ENCODE data around the gene SF3B6. TPM values are rescaled to one million over a fixed set of nuclear protein-coding genes. Genes with fewer than 3 reads are reported as not detected.
"Not testable (repeated sequence)": the region's sequence is repeated elsewhere in the genome, so short reads cannot be mapped to it uniquely, and the experiment has no call there.

SF3B6 gene
- total RNA-seq, 1 donor from 2014 or later: 93.9 TPM

DNA sequence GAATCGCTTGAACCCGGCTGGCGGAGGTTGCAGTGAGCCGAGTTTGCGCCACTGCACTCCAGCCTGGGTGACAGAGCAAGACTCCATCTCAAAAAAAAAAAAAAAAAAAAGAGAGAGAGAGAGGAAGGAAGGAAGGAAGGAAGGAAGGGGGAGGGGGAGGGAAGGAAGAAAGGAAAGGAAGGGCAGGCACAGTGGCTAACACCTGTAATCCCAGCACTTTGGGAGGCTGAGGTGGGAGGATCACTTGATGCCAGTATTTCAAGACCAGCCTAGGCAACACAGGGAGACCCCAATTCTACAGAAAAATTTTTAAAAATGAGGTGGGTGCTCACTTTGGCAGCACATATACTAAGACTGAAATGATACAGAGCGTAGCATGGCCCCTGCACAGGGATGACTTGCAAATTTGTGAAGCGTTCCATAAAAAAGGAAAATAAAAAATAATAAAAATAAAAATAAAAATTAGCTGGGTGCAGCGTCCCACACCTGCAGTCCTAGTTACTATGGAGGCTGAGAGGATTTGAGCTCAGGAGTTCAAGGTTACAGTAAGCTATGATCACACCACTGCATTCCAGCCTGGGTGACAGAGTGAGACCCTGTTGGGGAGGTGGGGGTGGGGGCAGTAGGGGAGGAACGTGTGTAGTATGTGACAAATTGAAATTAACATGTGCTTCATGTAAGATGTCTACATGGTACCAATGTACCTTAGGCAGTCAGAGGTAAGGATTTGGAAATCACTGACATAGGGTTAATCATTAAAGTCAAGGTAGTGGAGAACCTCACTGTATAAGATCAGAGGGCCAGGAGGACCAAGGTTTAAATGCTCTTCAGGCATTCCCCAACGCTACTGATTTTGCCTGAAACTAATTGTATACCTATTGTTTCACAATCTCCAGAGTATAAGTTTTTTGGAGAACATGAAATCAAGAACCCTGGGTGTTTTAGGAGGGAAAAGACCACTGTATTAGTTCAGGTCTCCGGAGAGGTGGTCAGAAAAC is 30.3 kb downstream of the SF3B6 start:
- no peak overlapping the region for H3K27ac Mint-ChIP-seq
- no peaks in the 10 kb centered on the region for H3K27me3 Mint-ChIP-seq (ENCODE audit: low read depth)
- no peak for TF ChIP-seq CTCF (IDR thresholded peaks at IDR 0.05; ENCODE audit: unreplicated experiment)
- H3K4me1 Mint-ChIP-seq: peaks cover 20% of the 10 kb centered on the region
- H3K36me3 Mint-ChIP-seq: peaks cover 3% of the 10 kb centered on the region
- DNase-seq (ENCODE audit: low spot score in 2 of 2, unreplicated experiment in 2 of 2): no peak
- H3K9me3 Mint-ChIP-seq: no peaks in the 10 kb centered on the region
- H3K4me3 Mint-ChIP-seq: peak overlapping the region; percentile 93

DNA sequence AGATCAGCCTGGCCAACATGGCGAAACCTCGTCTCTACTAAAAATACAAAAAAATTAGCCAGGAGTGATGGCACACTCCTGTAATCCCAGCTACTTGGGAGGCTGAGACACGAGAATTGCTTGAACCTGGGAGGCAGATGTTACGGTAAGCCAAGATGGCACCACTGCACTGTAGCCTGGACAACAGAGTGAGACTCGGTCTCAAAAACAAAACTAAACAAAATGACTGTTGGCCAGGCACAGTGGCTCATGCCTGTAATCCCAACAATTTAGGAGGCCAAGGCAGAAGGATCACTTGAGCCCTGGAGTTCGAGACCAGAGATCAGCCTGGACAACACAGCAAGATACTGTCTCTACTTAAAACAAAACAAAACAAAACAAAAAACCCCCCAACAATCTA is 33.0 kb downstream of the SF3B6 start:
- peaks cover 20% of the 10 kb centered on the region for H3K4me1 Mint-ChIP-seq
- not testable (repeated sequence) for H3K36me3 Mint-ChIP-seq; H3K4me3 Mint-ChIP-seq; H3K27me3 Mint-ChIP-seq (ENCODE audit: low read depth); H3K27ac Mint-ChIP-seq; H3K9me3 Mint-ChIP-seq; DNase-seq (ENCODE audit: low spot score in 2 of 2, unreplicated experiment in 2 of 2)

GRCh38 chr2:24040511-24040910 is 35.6 kb downstream of the SF3B6 start:
- Mint-ChIP-seq H3K9me3 (no peaks in the 10 kb centered on the region), H3K27me3 (ENCODE audit: low read depth) (no peaks in the 10 kb centered on the region), H3K4me3 (no peak overlapping the region), H3K36me3 (peaks cover 23% of the 10 kb centered on the region), H3K27ac (no peak overlapping the region), H3K4me1 (peaks cover 3% of the 10 kb centered on the region)
- no peak for DNase-seq (ENCODE audit: low spot score in 2 of 2, unreplicated experiment in 2 of 2)
- TF ChIP-seq CTCF (IDR thresholded peaks at IDR 0.05; ENCODE audit: unreplicated experiment): no peak

DNA sequence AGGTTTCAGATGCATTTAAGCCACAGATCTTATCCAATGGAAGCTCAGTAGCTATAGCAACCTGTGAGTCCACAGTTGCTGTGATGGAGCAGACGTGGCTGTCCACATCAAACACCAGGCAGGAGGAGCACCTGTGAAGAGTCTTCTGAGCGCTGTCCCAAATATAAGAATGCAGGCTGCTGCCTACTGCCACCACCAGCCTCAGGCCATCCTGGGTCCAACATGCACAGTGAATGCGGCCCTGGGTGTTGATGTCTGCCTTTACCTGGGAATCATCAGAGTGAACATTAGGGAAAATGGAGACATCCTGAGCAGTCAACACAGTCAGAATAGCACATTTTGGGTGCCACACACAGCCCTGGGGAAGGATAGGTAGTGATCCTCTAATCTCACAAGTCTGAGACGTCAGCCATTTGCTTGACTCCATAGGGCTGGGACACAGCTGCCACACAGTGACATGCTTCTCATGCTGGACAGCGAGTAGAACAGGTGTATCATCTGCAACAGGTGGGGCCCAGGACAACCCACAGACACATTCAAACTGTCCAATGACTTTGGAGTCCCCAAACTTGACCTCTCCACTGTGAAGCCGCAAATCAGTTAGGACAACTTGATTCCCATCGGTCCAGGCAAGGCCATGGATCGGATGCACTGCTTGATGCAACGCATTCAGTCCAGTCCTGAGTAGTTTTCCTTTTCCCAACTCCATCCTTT is 37.2 kb downstream of the SF3B6 start:
- H3K27ac Mint-ChIP-seq: no peak overlapping the region
- peaks cover 2% of the 10 kb centered on the region for H3K4me1 Mint-ChIP-seq
- DNase-seq (ENCODE audit: low spot score in 2 of 2, unreplicated experiment in 2 of 2): no peak
- no peak for TF ChIP-seq CTCF (IDR thresholded peaks at IDR 0.05; ENCODE audit: unreplicated experiment)
- H3K9me3 Mint-ChIP-seq: no peaks in the 10 kb centered on the region
- peaks cover 23% of the 10 kb centered on the region for H3K36me3 Mint-ChIP-seq
- no peaks in the 10 kb centered on the region for H3K27me3 Mint-ChIP-seq (ENCODE audit: low read depth)
- H3K4me3 Mint-ChIP-seq: no peak overlapping the region

DNA sequence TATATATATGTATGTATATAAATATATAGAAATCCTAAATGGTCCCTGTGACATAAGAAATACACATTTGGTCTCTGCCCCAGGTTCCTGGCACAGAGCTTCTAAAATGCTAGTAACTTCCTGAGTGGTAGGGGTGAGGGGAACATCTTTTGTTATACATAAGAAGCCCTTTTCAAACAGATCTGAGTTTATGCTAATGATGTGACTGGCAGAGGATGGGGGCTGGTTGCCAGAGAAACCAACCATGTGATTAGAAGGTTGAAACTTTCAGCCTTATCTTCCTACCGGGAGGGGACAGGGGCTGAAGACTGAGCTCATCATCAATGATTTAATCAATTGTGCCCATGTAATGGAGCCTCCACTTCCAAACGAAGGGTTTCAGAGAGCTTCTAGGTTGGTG is 49.9 kb downstream of the SF3B6 start:
- no peak for DNase-seq (ENCODE audit: low spot score in 2 of 2, unreplicated experiment in 2 of 2)
- no peaks in the 10 kb centered on the region for H3K27me3 Mint-ChIP-seq (ENCODE audit: low read depth)
- peaks cover 29% of the 10 kb centered on the region for H3K36me3 Mint-ChIP-seq
- no peak overlapping the region for H3K27ac Mint-ChIP-seq
- no peaks in the 10 kb centered on the region for H3K4me1 Mint-ChIP-seq
- no peak overlapping the region for H3K4me3 Mint-ChIP-seq
- no peak for TF ChIP-seq CTCF (IDR thresholded peaks at IDR 0.05; ENCODE audit: unreplicated experiment)
- H3K9me3 Mint-ChIP-seq: no peaks in the 10 kb centered on the region

Measured in mesothelial cell of epicardium (in vitro differentiated cells).